Ishikawa (cell line): ENCODE measurements around the gene ACER2.

Source experiments
- CEBPB ChIP-seq: IDR thresholded peaks from 2 replicates; pipeline ENCODE4 v1.6.1; 2012
- CREB1 ChIP-seq: IDR thresholded peaks from 2 replicates; pipeline ENCODE4 v1.6.1; 2012; ENCODE audit warnings: low read depth
- EGR1 ChIP-seq: IDR thresholded peaks from 2 replicates; pipeline ENCODE4 v1.6.1; 2012
- EP300 ChIP-seq: IDR thresholded peaks from 2 replicates; pipeline ENCODE4 v1.6.1; 2012; ENCODE audit warnings: borderline replicate concordance
- FOXM1 ChIP-seq: IDR thresholded peaks from 2 replicates; pipeline ENCODE4 v1.6.1; 2012; ENCODE audit warnings: low read depth, borderline replicate concordance
- MAX ChIP-seq: IDR thresholded peaks from 2 replicates; pipeline ENCODE4 v1.6.1; 2012
- NFIC ChIP-seq: IDR thresholded peaks from 2 replicates; pipeline ENCODE4 v1.6.1; 2012
- RAD21 ChIP-seq: IDR thresholded peaks from 2 replicates; pipeline ENCODE4 v1.6.1; 2012; ENCODE audit warnings: low read depth
- REST ChIP-seq: IDR thresholded peaks from 2 replicates; pipeline ENCODE4 v1.6.1; 2012; ENCODE audit warnings: low read depth, mild to moderate bottlenecking
- TAF1 ChIP-seq: IDR thresholded peaks from 2 replicates; pipeline ENCODE4 v1.6.1; 2012; ENCODE audit warnings: low read depth, mild to moderate bottlenecking
- TCF12 ChIP-seq: IDR thresholded peaks from 2 replicates; pipeline ENCODE4 v1.6.1; 2012; ENCODE audit warnings: low read depth
- TEAD4 ChIP-seq: IDR thresholded peaks from 2 replicates; pipeline ENCODE4 v1.6.1; 2012
- USF1 ChIP-seq: IDR thresholded peaks from 2 replicates; pipeline ENCODE4 v1.6.1; 2012
- YY1 ChIP-seq: IDR thresholded peaks from 2 replicates; pipeline ENCODE4 v1.6.1; 2012; ENCODE audit warnings: low read depth
- ZBTB7A ChIP-seq: IDR thresholded peaks from 2 replicates; pipeline ENCODE4 v1.6.1; 2012; ENCODE audit warnings: low read depth

Gene ACER2

GRCh38 chr9:19378647-19379046 is 30.2 kb upstream of the ACER2 start:
- TF ChIP-seq USF1 = no peak
- no peak for TF ChIP-seq ZBTB7A
- TF ChIP-seq FOXM1 = no peak
- TF ChIP-seq EP300 = no peak
- TF ChIP-seq TCF12 = no peak
- no peak for TF ChIP-seq REST
- TF ChIP-seq CREB1 = no peak
- no peak for TF ChIP-seq YY1
- TF ChIP-seq TEAD4 = no peak
- TF ChIP-seq TAF1 = no peak
- TF ChIP-seq EGR1 = no peak
- no peak for TF ChIP-seq MAX

GRCh38 chr9:19379283-19379682 is 29.5 kb upstream of the ACER2 start:
- TF ChIP-seq REST = no peak
- no peak for TF ChIP-seq FOXM1
- no peak for TF ChIP-seq CEBPB
- no peak for TF ChIP-seq TCF12
- no peak for TF ChIP-seq EGR1
- no peak for TF ChIP-seq MAX
- TF ChIP-seq EP300 = no peak
- TF ChIP-seq YY1 = no peak
- no peak for TF ChIP-seq USF1
- TF ChIP-seq TEAD4 = no peak
- TF ChIP-seq TAF1 = no peak
- TF ChIP-seq RAD21 = no peak

GRCh38 chr9:19379697-19380046 is 29.1 kb upstream of the ACER2 start:
- TF ChIP-seq EP300 (no peak), MAX (no peak), USF1 (no peak), REST (no peak), ZBTB7A (no peak), CEBPB (no peak), RAD21 (no peak), TEAD4 (no peak), CREB1 (no peak), FOXM1 (no peak), TAF1 (no peak), YY1 (no peak), NFIC (no peak), TCF12 (no peak), EGR1 (no peak)

GRCh38 chr9:19380826-19381075 is 28.1 kb upstream of the ACER2 start:
- TF ChIP-seq TCF12 (no peak), CREB1 (no peak), CEBPB (no peak), EGR1 (no peak), TEAD4 (no peak), USF1 (no peak), TAF1 (no peak), EP300 (no peak), REST (no peak), YY1 (no peak), FOXM1 (no peak), ZBTB7A (no peak), NFIC (no peak)
